GM18858 (cell line): ENCODE measurements around the gene CARD11.
"Not testable (repeated sequence)": the region's sequence is repeated elsewhere in the genome, so short reads cannot be mapped to it uniquely, and the experiment has no call there.

Source experiments
- ATAC-seq: cut with Tn5 transposase; IDR thresholded peaks from one replicate; pipeline ENCODE4 v1.9.1; 2021; ENCODE audit not compliant: unreplicated experiment

Gene CARD11

GRCh38 chr7:3021825-3022224 lies 21.8 kb downstream of the CARD11 start:
- ATAC-seq = no peak

GRCh38 chr7:3021224-3021623 lies 22.4 kb downstream of the CARD11 start:
- ATAC-seq = not testable (repeated sequence)

- no peak for ATAC-seq
These were observed 23.3 kb downstream of the CARD11 start for GRCh38 chr7:3020416-3020815.

- ATAC-seq = no peak
These were observed 23.9 kb downstream of the CARD11 start for GRCh38 chr7:3019801-3020200.

- no peak for ATAC-seq
These were observed 29.5 kb downstream of the CARD11 start for GRCh38 chr7:3013975-3014792.

GRCh38 chr7:3011211-3011852 lies 32.3 kb downstream of the CARD11 start:
- ATAC-seq = no peak

GRCh38 chr7:3010161-3010560 lies 33.5 kb downstream of the CARD11 start:
- ATAC-seq = no peak

GRCh38 chr7:3009086-3009485 lies 34.6 kb downstream of the CARD11 start:
- no peak for ATAC-seq

- no peak for ATAC-seq
These were observed 35.3 kb downstream of the CARD11 start for GRCh38 chr7:3008386-3008785.

GRCh38 chr7:3007696-3008095 lies 36.0 kb downstream of the CARD11 start:
- no peak for ATAC-seq

- ATAC-seq = no peak
These were observed 38.4 kb downstream of the CARD11 start for GRCh38 chr7:3005257-3005656.

GRCh38 chr7:3003936-3004335 lies 39.7 kb downstream of the CARD11 start:
- no peak for ATAC-seq

GRCh38 chr7:3002631-3003030 lies 41.0 kb downstream of the CARD11 start:
- ATAC-seq = no peak

- no peak for ATAC-seq
These were observed 43.1 kb downstream of the CARD11 start for GRCh38 chr7:3000566-3000965.

GRCh38 chr7:2999078-2999500 lies 44.6 kb downstream of the CARD11 start:
- ATAC-seq = no peak

GRCh38 chr7:2997014-2997413 lies 46.7 kb downstream of the CARD11 start:
- no peak for ATAC-seq

- no peak for ATAC-seq
These were observed 47.5 kb downstream of the CARD11 start for GRCh38 chr7:2996141-2996540.

GRCh38 chr7:2993868-2994267 lies 49.8 kb downstream of the CARD11 start:
- no peak for ATAC-seq

- no peak for ATAC-seq
These were observed 50.3 kb downstream of the CARD11 start for GRCh38 chr7:2993396-2993795.

- ATAC-seq = no peak
These were observed 52.7 kb downstream of the CARD11 start for GRCh38 chr7:2990949-2991470.

- ATAC-seq = no peak
These were observed 57.1 kb downstream of the CARD11 start for GRCh38 chr7:2986561-2986960.

- no peak for ATAC-seq
These were observed 57.8 kb downstream of the CARD11 start for GRCh38 chr7:2985866-2986265.
